Eye (tissue), 1 donor: Measurements from ENCODE around the gene DUSP3.
"Not testable (repeated sequence)": the region's sequence is repeated elsewhere in the genome, so short reads cannot be mapped to it uniquely, and the experiment has no call there.

Experiments
- DNase-seq: peaks from one replicate; pipeline ENCODE4 v3.0.0-alpha.2; 2015

DUSP3 gene

DNA sequence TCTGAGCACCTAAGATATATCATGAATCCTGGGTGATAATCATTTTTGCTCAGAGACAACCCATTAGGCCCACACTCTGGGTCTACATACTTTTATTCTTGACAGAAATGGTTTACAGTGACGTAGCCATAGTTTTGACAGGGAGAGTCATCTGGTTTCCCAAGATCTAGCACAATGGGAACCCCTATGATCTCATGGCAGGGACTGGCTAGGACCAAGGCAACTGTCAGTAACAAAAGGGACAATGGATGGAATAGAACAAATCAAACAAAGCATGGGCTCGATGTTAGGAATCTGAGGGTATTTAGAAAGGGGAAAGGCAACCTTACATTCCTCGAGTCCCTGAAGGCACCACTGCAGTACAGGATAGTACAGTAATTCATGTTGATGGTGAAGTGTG lies 22.0 kb upstream of the DUSP3 start:
- DNase-seq: no peak

DNA sequence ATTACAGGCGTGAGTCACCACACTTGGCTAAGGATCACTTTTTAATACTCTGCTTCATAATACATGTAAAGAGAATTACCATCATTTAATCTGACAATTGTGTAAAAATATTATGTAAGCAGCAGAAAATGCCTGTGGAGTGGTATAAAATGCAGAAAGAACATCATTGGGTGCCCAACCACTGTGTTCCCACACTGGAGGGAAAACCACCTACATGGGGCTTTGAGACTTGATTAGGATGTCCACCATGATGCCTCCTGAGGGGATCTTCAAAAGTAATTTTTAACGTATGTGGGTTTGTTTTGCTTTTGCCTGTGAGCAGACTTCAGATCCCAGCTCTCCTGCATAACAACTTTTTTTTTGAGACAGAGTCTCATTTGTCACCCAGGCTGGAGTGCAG lies 20.3 kb upstream of the DUSP3 start:
- no peak for DNase-seq

DNA sequence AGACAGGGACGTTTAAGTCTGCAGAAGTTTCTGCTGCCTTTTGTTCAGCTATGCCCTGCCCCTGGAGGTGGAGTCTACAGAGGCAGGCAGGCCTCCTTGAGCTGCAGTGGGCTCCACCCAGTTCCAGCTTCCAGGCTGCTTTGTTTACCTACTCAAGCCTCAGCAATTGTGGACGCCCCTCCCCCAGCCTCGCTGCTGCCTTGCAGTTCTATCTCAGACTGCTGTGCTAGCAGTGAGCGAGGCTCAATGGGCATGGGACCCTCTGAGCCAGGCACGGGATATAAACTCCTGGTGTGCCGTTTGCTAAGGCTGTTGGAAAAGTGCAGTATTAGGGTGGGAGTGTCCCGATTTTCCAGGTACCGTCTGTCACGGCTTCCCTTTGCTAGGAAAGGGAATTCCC lies 19.2 kb upstream of the DUSP3 start:
- DNase-seq: not testable (repeated sequence)

DNA sequence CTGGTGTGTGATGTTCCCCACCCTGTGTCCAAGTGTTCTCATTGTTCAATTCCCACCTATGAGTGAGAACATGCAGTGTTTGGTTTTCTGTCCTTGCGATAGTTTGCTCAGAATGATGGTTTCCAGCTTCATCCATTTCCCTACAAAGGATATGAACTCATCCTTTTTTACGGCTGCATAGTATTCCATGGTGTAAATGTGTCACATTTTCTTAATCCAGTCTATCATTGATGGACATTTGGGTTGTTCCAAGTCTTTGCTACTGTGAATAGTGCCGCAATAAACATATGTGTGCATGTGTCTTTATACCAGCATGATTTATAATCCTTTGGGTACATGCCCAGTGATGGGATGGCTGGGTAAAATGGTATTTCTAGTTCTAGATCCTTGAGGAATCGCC lies 13.9 kb upstream of the DUSP3 start:
- DNase-seq: not testable (repeated sequence)

DNA sequence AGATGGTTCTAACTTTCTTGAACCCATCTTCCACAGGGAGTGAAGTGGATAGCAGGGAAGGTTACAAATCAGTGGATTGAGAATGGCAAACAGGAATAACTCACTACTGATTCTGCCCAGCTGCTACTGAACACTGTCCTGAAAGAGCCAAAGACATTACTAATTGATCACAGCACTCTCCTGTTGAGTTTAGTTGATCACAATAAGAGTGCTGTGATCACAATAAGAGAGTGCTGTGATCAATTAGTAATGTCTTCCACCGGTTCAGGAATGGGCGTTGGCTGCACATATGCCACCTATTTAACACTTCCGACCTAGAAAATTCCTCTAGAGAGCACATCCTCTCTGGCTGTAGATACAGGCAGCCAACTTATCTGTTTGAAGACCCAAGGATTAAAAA lies 12.8 kb upstream of the DUSP3 start:
- DNase-seq: peak; percentile 75

DNA sequence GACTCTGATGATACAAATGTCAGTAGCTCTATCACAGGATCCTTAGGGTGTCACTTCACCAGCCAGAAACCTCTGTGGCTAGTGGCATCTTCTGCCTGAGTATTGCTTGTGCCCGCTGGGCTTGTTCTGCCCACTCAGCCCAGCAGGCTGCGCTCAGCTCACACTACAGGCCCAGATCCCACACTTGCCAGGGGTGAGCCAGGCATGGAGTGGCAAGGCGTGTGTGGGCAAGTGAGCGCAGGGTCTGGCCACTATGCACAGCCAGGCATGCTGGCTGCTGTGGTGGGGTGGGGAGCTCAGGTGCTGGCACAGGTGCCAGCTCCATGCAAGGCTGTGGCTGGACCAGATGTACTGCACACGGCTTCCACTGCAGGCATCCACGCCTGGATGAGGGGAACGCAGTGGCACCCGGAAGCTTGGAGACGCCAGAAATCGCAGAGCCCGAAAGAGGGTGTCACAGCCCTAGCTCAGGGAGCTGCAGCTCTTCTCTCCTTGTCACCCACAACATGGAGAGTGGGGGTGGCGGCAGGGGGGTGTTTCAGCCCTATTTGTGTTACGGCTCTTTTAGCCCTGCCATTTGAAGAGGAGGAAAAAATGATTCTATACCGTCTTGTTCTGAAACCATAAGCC lies 11.6 kb upstream of the DUSP3 start:
- no peak for DNase-seq

DNA sequence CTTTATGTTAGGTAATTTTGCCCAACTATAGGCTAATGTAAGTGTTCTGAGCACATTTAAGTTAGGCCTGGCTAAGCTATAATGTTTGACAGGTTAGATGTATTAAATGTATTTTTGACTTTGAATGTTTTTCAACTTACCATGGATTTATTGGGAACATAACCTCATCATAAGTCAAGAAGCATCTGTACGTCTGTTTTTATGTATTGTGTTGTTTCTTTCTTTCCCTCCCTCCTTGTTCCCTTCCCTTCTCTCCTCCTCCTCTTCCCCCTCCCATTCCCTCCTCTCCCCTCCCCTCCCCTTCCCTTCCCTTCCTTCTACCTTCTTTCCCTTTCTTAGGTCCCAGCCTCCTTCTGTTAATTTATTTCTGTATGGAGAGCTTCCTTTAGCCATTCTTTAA lies 10.7 kb upstream of the DUSP3 start:
- DNase-seq: no peak

DNA sequence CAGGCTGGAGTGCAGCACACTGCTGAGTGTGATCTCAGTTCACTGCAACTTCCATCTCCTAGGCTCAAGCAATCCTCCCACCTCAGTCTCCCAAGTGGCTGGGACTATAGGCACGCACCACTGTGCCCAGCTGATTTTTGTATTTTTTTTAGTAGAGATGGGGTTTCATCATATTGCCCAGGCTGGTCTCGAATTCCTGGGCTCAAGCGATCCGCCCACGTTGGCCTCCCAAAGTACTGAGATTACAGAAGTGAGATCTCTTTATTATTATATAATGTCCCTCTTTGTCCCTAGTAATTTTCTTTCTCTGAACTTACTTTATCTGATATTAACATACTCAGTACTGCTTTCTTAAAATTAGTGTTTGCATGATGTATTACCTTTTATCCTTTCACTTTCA lies 9.8 kb upstream of the DUSP3 start:
- no peak for DNase-seq

DNA sequence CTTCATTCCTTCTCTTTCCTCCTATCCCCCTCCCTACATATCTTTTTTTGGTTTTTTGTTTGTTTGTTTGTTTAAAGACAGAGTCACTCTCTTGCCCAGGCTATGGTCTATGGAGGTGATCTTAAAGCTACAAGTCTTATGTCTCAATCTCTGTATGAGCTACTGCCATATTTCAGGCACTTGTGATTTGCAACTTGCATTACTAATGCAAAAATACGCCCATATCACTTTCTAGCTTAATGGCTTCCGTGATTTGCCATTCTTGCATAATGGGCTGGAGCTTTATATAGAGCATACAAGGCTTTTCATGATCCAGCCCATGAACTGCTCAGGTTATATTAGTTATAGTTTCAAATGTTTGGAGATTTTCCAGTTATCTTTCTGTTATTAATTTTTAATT lies 9.0 kb upstream of the DUSP3 start:
- DNase-seq: no peak

DNA sequence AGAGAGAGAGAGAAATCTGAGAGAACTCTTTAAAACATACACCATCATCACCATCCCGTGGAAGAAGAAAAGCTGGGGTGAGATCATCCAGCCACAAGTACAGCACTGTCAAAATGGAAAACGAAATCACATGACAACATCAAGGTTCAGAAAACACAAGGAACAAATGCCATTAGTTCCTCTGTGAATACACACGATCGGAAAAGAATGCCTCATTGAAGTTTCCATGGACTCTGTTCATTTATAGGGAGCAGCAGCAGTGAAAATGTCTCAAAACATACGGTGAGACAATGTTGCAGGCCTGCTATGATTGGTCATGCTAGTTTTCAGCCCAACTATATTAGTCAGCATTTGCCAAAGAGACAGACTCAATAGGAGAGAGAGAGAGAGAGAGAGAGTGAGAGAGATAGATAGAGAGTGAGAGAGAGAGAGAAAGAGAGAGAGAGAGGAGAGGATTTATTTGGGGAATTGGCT lies 5.9 kb upstream of the DUSP3 start:
- no peak for DNase-seq

DNA sequence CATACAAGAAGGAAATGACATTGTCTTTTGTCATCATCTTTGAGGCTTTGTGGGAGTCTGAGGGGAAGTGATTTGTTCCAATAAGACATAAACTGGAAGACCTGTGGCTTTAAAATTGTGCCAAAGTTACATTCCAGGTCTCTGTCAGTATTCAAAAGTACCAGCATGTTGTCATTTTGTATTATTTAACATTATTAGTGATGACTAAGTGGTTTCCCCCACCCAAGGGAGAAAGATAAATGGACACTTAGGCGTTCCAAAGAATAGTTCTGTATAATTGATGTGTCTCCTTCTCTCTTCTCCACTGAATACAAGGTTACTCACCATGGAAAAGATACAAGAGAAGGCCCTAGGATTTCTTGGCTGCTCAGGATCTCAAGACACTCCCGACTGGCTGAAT lies 5.3 kb upstream of the DUSP3 start:
- DNase-seq: no peak

DNA sequence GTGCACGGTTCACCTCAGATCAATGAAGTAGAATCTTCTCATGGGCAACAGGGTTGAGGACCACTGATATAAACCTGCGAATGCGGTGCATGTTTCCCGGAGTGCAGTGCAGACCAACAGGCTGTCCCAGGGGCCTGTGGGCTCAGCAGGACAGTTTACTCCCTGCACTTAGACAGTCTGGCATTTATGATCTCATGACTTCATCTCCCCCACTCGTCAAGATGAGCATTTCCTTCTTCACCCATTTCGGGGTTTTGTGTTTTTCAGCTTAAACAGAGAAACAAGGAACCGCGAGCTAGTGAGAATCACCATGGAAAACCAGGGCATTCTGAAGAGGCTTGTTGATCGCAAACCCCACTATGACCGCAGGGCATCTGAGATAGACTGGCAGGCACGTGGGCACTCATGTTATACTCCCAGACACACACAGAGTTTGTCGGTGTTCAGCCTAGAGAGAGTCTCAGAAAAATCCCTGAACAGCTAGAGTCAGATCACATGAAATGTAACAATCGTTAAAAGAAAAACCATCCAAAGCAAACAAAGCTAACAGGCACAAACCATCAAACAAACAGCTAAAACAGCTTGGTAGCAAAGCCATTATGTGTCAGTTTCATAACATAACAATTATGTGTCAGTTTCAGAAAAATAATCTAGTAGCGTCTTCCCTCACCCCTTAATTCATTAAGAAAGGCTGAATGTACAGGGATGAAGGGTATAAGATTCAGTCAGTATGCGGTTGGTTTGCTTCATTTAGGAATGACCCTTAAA lies 4.3 kb upstream of the DUSP3 start:
- DNase-seq: no peak

DNA sequence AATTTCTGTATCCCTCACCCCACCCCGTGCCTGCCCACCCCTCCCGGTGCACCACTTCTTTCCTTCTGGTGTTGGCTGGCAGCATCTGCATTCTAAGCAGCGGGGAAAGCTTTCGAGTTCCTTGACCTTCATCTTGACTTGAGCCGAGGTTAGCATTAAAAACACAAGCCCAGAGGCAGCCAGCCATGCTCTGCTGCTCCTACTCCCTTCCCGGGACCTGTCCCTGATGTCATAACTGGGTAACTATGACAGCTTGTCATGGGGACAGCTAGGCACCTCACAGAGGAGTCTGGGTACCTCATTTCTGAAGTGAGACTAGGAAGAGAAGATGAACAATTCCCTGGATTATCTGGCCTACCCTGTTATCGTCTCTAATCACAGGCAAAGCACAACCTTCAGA lies 1.4 kb upstream of the DUSP3 start, which contains the start of gene CFAP97D1:
Gene CFAP97D1, plus strand, starts transcription at position 301 of the 400 bp plus-strand sequence. Its CDS starts 28 bp downstream, at position 329.
- DNase-seq: no peak

DNA sequence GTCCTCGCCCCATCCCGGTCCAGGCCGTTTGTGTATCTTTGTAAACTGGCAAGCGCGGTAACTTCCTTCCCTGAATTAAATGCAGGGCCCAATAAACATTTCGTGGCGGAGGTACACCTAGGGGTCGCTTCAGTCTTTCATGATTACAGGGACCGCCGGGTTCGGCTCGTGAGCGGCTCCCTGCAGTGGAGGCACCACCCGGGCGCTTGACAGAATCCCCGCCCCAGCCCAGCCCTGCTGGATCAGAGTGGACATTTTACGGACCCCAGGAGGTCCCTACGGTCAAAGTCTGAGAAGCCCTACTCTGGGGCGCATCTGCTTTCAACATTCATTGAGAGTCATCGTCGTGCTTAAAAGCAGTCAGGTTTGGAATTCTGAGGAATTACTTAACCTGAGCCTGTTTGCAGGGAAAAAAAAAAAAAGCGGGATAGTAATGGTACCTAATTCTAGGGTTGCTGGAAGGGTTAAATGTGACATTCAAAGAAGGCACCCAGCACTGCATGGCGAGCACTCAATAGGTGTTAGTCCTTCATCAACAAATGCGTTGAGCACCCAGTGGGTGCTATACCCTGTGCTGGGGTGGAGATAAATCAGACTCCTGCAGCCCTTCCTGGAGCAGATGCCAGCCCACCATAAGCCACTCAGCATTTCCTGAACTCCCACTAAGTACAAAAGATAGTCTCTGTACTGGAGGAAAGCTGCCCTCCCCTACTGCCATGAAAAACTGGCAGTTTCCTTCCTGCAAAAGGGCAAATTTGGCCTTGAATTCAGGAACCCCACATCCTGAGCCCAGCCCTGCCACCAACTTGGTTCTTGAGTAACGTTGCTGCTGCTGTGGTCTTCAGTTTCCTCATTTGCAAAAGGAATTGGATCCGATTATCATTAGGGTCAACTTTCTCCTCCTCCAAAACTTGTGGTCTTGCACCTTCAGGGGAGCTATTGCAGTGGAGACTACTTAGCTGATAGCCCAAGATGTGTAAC lies 658 bp upstream of the DUSP3 start:
- DNase-seq: peak; percentile 85

DNA sequence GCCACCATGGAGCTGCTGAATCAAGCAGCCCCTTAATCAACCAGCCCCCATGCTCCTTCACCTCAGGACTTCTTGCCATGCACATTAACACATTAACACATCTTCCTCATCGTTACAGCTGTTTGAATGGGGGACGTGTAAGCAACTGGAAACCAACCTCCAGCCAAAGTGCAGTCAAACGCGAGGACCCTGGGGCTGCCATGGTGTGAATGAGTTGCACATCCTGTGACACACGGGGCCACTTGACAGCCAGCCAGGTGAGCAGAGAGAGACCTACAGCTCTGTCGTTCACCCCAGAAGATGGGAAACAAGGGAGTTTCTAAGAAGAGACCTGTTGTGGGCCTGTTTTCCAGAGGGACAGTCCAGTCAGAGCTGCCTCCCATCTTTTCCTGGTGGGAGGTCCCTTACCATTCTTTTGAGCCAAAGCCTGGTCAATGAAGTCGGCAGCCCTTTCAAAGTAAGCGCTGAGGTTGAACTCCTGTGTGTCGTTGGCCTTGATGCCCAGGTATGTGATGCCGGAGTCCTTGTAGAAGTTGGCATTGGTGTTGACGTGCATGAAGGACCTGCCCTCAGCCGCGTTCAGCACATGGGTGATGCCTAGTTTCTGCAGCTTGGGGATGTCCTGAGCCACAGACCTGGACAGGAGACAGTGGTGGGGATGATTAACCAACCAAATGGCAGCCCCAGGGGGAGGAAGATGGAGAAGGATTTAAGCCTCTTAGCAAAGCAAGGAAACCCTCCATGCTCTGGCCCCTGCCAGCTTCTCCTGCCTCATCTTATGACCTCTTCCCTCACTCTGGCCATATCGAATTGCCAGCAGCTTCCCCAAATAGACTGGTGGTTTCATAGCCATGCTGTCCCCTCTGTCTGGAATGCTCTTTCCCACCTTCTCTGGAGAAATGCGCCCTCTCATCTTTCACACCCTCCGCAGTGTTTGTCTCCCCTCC lies 4.2 kb downstream of the DUSP3 start:
- DNase-seq: no peak

DNA sequence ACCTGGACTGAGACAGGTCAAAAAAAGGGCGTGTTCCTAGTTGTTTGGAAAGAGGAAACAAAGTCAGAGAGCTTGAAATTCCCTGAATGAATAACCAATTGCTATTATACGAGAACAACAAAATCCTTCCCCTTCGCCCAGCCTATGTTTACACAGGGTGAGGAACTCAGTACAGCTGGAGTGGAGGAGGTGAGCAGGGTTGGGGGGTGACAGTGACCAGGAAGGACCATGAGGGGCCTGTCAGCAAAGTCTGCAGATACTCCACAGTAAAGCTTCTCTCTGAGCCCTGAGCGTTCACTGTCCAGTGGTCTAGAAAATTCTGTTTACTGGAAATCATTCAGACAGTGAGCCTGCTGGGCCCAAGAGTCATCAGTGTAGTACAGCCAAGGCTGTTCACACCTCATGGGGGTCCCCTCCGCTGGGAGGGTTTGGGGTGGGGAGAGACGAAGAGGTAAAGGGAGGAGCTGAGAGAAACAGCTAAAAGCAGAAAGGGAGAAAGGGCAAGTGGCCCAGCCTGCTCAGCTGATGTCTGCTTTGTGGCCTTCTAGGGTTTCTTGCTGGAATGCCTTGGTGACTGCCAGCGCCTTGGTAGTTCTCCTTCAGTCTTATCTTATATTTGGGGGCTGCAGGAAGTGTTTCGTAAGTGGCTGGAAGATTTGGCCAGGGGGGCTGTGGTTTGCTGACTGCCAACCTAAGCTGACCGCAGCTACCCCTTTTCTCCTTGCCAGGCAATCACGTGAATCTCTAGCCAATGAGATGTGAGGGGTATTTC lies 5.7 kb downstream of the DUSP3 start:
- DNase-seq: no peak

DNA sequence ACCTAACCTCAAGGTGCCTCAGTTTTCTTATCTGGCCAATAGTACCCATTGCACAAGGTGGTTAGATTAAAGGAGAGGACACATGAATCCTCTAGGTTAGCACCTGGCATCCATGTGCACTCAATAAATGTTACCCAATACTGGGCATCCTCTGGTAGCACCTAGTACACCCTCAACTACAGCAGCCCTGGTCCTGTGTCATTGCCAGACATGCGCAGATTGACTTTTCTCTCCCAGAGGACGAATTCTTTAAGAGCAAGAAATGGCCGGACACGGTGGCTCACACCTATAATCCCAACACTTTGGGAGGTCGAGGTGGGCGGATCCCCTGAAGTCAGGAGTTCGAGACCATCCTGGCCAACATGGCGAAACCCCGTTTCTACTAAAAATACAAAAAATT lies 7.3 kb downstream of the DUSP3 start:
- no peak for DNase-seq

DNA sequence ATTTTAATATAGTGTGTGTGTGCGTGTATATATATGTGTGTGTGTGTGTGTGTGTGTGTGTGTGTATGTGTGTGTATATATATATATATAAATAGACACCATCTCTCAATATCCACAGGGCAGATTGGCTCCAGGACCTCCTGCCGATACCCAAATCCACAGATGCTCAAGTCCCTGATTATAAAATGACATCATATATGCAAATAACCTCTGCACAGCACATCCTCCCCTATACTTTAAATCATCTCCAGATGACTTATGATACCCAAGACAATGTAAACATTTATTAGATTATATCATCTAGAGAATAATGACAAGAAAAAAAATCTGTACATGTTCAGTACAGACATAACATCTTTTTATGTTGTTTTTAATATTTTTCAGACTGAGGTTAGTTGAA lies 7.8 kb downstream of the DUSP3 start:
- DNase-seq: peak; percentile 17

DNA sequence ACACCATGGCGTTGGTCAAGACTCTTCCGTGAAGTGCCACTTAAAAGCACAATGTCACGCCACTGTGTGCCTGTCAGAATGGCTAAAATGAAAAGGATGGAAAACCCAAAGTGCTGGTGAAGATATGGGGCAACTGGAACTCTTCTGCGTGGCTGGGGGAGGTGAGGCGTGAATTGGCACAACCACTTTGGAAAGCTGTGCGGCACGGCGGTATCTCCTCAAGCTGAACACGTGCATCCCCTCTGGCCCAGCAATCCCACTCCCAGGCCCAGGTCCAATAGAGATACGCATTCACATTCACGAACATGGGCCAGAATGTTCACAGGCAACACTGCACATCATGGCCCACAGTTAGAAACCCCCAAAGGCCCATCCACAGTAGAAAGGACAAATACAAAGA lies 8.9 kb downstream of the DUSP3 start:
- no peak for DNase-seq

DNA sequence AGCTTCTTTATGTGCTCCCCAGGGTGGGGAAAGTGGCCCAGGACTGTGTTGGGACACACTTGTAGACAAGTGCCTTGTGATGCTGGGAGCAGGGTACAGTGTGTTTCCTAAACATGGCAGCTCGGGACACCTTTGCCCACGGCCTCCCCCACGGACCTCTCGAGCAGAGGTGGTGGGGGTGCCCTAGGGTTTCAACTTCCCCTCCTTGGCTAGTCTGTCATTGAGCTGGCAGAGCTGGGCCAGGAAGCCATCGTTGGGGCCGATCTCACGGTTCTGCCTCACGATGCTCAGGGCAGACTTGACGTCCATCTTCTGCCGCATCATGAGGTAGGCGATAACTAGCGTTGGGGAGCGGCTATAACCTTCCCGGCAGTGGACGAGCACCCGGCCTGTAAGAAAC lies 9.4 kb downstream of the DUSP3 start:
- DNase-seq: no peak

DNA sequence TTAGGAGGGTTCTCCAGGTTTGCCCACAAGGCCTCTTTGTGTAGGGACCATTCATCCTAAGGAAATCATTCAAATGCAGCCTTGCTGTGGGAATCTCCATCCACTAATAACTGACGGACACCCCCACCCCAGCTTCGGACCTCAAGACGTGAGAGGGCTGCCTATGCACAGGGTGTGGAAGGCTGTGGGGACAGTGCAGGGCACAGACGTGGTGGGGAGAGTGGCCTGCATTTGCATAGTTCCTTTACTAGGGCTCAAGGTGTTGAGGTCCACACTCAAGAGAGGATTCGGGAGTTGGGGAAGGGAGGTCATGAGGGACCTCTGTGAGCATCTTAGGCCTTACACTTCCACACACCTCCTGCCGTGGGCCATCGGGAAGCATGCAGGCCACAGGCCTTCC lies 9.8 kb downstream of the DUSP3 start:
- DNase-seq: no peak
